ENCODE results near the gene SSBP4.

DNA sequence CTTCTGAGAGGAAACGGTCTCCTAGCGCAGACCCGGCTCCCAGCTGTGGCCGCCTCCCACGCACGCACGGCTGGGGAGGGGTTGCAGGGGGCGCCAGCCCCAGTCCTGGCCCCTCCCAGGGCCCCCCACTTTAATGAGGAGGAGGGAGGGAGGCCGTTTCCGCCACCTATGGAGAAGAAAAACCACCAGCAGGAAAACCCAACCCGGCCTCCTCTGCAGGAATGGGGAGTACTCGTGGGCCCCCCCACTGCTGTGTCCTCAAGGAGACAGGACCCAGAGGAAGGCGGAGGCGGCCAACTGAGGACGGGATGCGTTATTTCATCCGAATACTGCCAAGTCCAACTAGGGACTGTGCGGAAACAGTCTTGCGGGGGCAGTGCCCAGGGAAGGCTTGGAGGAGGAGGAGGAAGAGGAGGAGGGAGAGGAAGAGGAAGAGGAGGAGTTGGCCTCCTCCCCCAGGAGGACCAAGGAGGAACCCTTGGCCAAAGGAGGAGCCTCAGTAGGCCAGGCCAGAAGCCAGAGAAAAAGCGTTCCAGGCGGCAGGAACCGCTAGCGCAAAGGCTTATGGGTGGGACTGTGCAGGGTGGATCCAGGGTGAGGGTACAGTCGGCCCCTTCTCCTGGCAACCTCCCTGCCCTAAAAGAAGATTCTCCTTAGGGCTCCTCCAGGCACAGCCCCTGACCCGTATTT lies 3.9 kb upstream of the SSBP4 start:
- TF ChIP-seq, protein P1, sequence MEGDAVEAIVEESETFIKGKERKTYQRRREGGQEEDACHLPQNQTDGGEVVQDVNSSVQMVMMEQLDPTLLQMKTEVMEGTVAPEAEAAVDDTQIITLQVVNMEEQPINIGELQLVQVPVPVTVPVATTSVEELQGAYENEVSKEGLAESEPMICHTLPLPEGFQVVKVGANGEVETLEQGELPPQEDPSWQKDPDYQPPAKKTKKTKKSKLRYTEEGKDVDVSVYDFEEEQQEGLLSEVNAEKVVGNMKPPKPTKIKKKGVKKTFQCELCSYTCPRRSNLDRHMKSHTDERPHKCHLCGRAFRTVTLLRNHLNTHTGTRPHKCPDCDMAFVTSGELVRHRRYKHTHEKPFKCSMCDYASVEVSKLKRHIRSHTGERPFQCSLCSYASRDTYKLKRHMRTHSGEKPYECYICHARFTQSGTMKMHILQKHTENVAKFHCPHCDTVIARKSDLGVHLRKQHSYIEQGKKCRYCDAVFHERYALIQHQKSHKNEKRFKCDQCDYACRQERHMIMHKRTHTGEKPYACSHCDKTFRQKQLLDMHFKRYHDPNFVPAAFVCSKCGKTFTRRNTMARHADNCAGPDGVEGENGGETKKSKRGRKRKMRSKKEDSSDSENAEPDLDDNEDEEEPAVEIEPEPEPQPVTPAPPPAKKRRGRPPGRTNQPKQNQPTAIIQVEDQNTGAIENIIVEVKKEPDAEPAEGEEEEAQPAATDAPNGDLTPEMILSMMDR (IDR thresholded peaks at IDR 0.05) = no peak
- peak in 1 of 2 donors; percentile 29 for TF ChIP-seq POLR2A (IDR thresholded peaks at IDR 0.05)
